Hypothalamus (tissue), 51 donors: Measurements from ENCODE around the gene NBR1.
"Not testable (repeated sequence)": the region's sequence is repeated elsewhere in the genome, so short reads cannot be mapped to it uniquely, and the experiment has no call there.

Experiments
- DNase-seq, 51 donors: peaks; one replicate each; lab custom pipeline; 2025; lab: John Stamatoyannopoulos, UW

Gene NBR1

GRCh38 chr17:43151880-43152456 lies 19.0 kb upstream of the NBR1 start:
- no peak for DNase-seq

GRCh38 chr17:43153197-43153835 lies 17.7 kb upstream of the NBR1 start:
- DNase-seq, result not testable (repeated sequence)

- DNase-seq, result no peak
These were observed 15.3 kb upstream of the NBR1 start for GRCh38 chr17:43155666-43156065.

- not testable (repeated sequence) for DNase-seq
These were observed 11.8 kb upstream of the NBR1 start for GRCh38 chr17:43159232-43159631.

- not testable (repeated sequence) for DNase-seq
These were observed 11.1 kb upstream of the NBR1 start for GRCh38 chr17:43159957-43160356.

GRCh38 chr17:43165971-43166370 lies 5.0 kb upstream of the NBR1 start:
- not testable (repeated sequence) for DNase-seq

- peak in 8 of 51 donors; percentile 8 to 45 (median 27) for DNase-seq
These were observed 1.4 kb upstream of the NBR1 start for GRCh38 chr17:43169561-43170139.

- peak; percentile 24 to 96 (median 79) for DNase-seq
These were observed 761 bp upstream of the NBR1 start for GRCh38 chr17:43170140-43170765.

GRCh38 chr17:43171586-43172487 lies 823 bp downstream of the NBR1 start:
- DNase-seq, result peak in 5 of 51 donors; percentile 2 to 21 (median 7)

GRCh38 chr17:43175213-43176118 lies 4.5 kb downstream of the NBR1 start:
- DNase-seq, result no peak

GRCh38 chr17:43176119-43176570 lies 5.1 kb downstream of the NBR1 start:
- DNase-seq, result no peak

- no peak for DNase-seq
These were observed 12.9 kb downstream of the NBR1 start for GRCh38 chr17:43183921-43184320.

- DNase-seq, result not testable (repeated sequence)
These were observed 15.6 kb downstream of the NBR1 start for GRCh38 chr17:43186656-43187055.

GRCh38 chr17:43193251-43193650 lies 22.2 kb downstream of the NBR1 start:
- no peak for DNase-seq

GRCh38 chr17:43199633-43200032 lies 28.6 kb downstream of the NBR1 start:
- no peak for DNase-seq

GRCh38 chr17:43200127-43200526 lies 29.1 kb downstream of the NBR1 start:
- DNase-seq, result no peak

- DNase-seq, result not testable (repeated sequence)
These were observed 32.0 kb downstream of the NBR1 start for GRCh38 chr17:43203013-43203412.

- DNase-seq, result no peak
These were observed 39.6 kb downstream of the NBR1 start for GRCh38 chr17:43210576-43210975.

- no peak for DNase-seq
These were observed 40.1 kb downstream of the NBR1 start for GRCh38 chr17:43211123-43211479.
